ENCODE measurements around the gene TELO2. TPM values are rescaled to one million over a fixed set of nuclear protein-coding genes. Genes with fewer than 3 reads are reported as not detected.

Gene TELO2
- 10 to 100 TPM; 15.2 to 27.5 (median 23.9) TPM for total RNA-seq

- TF ChIP-seq CTCF (IDR thresholded peaks at IDR 0.05) (no peak), POLR2AphosphoS5 (IDR thresholded peaks at IDR 0.05) (peak; percentile 22 to 68 (median 66))
- H3K27me3 ChIP-seq: no peaks in the 10 kb centered on the region
- peak within 1 kb of the TSS; percentile 76 to 95 (median 88) for H3K4me3 ChIP-seq
- intact Hi-C loops (cut with DNase I; ENCODE audit: low total_unique reads): no loop called here
- peaks cover 6% of the 10 kb centered on the region for H3K36me3 ChIP-seq
- peak within 1 kb of the TSS; percentile 90 to 91 for H3K27ac ChIP-seq
- peaks cover 6 to 12% of the 10 kb centered on the region in 2 donors for H3K4me1 ChIP-seq
- H3K9me3 ChIP-seq: no peaks in the 10 kb centered on the region
- peak; percentile 55 to 77 for DNase-seq (ENCODE audit: low spot score in 2 of 2)
These were observed at the start of gene TELO2 for GRCh38 chr16:1492923-1493745. Gene TELO2 (plus strand): TSS chr16:1493360. CDS start chr16:1494282, 922 bp downstream.

- Histone ChIP-seq H3K9me3 (no peaks in the 10 kb centered on the region), H3K4me1 (no peaks in the 10 kb centered on the region), H3K27ac (no peak overlapping the region), H3K27me3 (no peaks in the 10 kb centered on the region), H3K36me3 (no peaks in the 10 kb centered on the region), H3K4me3 (no peak overlapping the region)
- TF ChIP-seq POLR2AphosphoS5 (IDR thresholded peaks at IDR 0.05) (no peak), POLR2A (IDR thresholded peaks at IDR 0.05) (no peak), CTCF (IDR thresholded peaks at IDR 0.05) (no peak)
- intact Hi-C loops (cut with DNase I; ENCODE audit: low total_unique reads): no loop called here
- DNase-seq (ENCODE audit: low spot score in 2 of 2): no peak
These were observed 49.7 kb upstream of the TELO2 start for GRCh38 chr16:1443403-1443973.

GRCh38 chr16:1443980-1444729 lies 49.0 kb upstream of the TELO2 start, which contains the start of gene CCDC154:
Gene CCDC154 (minus strand): TSS chr16:1444556. CDS start chr16:1444322, 234 bp downstream.
- intact Hi-C loops (cut with DNase I; ENCODE audit: low total_unique reads): no loop called here
- H3K4me3 ChIP-seq: no peak within 1 kb of the TSS
- TF ChIP-seq CTCF (IDR thresholded peaks at IDR 0.05): no peak
- TF ChIP-seq POLR2A (IDR thresholded peaks at IDR 0.05): no peak
- TF ChIP-seq POLR2AphosphoS5 (IDR thresholded peaks at IDR 0.05): no peak
- H3K9me3 ChIP-seq: no peaks in the 10 kb centered on the region
- H3K36me3 ChIP-seq: no peaks in the 10 kb centered on the region
- H3K4me1 ChIP-seq: no peaks in the 10 kb centered on the region
- DNase-seq (ENCODE audit: low spot score in 2 of 2): no peak
- no peaks in the 10 kb centered on the region for H3K27me3 ChIP-seq
- H3K27ac ChIP-seq: no peak within 1 kb of the TSS

GRCh38 chr16:1444730-1445517 lies 48.2 kb upstream of the TELO2 start:
- no peak for DNase-seq (ENCODE audit: low spot score in 2 of 2)
- Histone ChIP-seq H3K9me3 (no peaks in the 10 kb centered on the region), H3K27ac (no peak overlapping the region), H3K27me3 (no peaks in the 10 kb centered on the region), H3K36me3 (no peaks in the 10 kb centered on the region), H3K4me1 (no peaks in the 10 kb centered on the region), H3K4me3 (no peak overlapping the region)
- no peak for TF ChIP-seq CTCF (IDR thresholded peaks at IDR 0.05)
- TF ChIP-seq POLR2AphosphoS5 (IDR thresholded peaks at IDR 0.05): no peak
- no peak for TF ChIP-seq POLR2A (IDR thresholded peaks at IDR 0.05)
- intact Hi-C loops (cut with DNase I; ENCODE audit: low total_unique reads): no loop called here
